H1 (cell line): ENCODE measurements around the gene NEDD4. TPM values are rescaled to one million over a fixed set of nuclear protein-coding genes. Genes with fewer than 3 reads are reported as not detected.

ENCODE experiments used
- EP300 ChIP-seq, 2 experiments: IDR thresholded peaks; 1 replicate in 1 of 2; 2 replicates in 1 of 2; pipeline ENCODE4 v1.6.1; 2011 to 2012; ENCODE audit warnings: low read depth in 2 of 2, low read length in 2 of 2, mild to moderate bottlenecking in 2 of 2, borderline replicate concordance in 1 of 2, inconsistent platforms in 1 of 2, moderate library complexity in 1 of 2
- RXRA ChIP-seq: IDR thresholded peaks from 2 replicates; pipeline ENCODE4 v1.6.1; 2011; ENCODE audit warnings: low read depth, mild to moderate bottlenecking, low read length, moderate library complexity; ENCODE audit not compliant: insufficient read depth
- SIN3A ChIP-seq, 2 experiments: IDR thresholded peaks in 1 of 2; conservative IDR thresholded peaks in 1 of 2; 2 replicates each; pipeline ENCODE4 v1.6.1; 2011 to 2012; ENCODE audit warnings: low read length in 2 of 2, improper control_type of control experiment in 1 of 2, low read depth in 1 of 2, mild to moderate bottlenecking in 1 of 2
- SP2 ChIP-seq: IDR thresholded peaks from 2 replicates; pipeline ENCODE4 v1.6.1; 2012; ENCODE audit warnings: mild to moderate bottlenecking, low read length, inconsistent platforms
- polyA plus RNA-seq, 7 experiments: library from polyadenylated mRNA; depleted of rRNA in 3 of 7; stranded (reverse) in 5 of 7; unstranded in 2 of 7; fragments of >200 nt in 5 of 7; fragments of 200-250 nt in 2 of 7; gene quantifications; 1 replicate in 5 of 7; 2 replicates in 1 of 7; 4 replicates in 1 of 7; pipeline versions ENCODE4 v1.2.1 to v1.2.3, GENCODE V29; 2011 to 2013; ENCODE audit warnings: missing spikeins in 2 of 7, mixed read lengths in 2 of 7
- total RNA-seq: library from RNA; stranded (reverse); fragmentation: NEBNext Ultra II Directional; extraction: Animal tissue kit (Norgen Biotek cat#: 25700); gene quantifications from 2 replicates; pipeline ENCODE4 v1.2.1, GENCODE V29; 2021
- TF ChIP-seq, protein P1 (sequence below): IDR thresholded peaks from 2 replicates; pipeline ENCODE4 v1.6.1; 2011; ENCODE audit warnings: low read length, improper control_type of control experiment

Gene NEDD4
- total and polyA plus RNA-seq, 2 of the 8 experiments (the other 6 are each of a cell fraction or from before 2014, with no cell fraction given) = 0.95 to 3.9 TPM

DNA sequence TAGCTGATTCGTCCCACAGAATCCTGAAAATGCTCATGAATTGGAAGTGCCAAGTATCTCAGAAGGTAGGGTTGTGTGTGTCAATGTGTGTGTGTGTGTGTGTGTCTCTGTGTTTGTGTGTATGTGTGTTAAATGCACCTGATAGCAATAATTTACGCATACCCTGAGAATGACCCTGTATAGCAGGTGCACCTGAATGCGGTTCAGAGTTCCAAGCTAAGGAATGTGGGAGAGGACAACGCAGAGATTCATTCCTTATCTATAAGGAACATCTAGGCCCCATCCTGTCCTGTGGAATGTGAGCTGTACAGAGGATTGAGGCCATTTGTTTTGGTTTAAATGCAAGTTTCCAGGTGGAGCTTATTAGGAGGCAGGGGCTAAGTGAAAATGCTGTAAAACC lies 49.1 kb upstream of the NEDD4 start (continued):
- TF ChIP-seq EP300 (IDR thresholded peaks at IDR 0.05; ENCODE audit: borderline replicate concordance in 1 of 2, low read depth in 2 of 2, low read length in 2 of 2) (no peak), SIN3A (conservative IDR thresholded peaks at IDR 0.05 in 1 of 2, IDR thresholded peaks at IDR 0.05 in 1 of 2; ENCODE audit: low read depth in 1 of 2, low read length in 2 of 2) (no peak), RXRA (no peak), SP2 (no peak)
- TF ChIP-seq, protein P1, sequence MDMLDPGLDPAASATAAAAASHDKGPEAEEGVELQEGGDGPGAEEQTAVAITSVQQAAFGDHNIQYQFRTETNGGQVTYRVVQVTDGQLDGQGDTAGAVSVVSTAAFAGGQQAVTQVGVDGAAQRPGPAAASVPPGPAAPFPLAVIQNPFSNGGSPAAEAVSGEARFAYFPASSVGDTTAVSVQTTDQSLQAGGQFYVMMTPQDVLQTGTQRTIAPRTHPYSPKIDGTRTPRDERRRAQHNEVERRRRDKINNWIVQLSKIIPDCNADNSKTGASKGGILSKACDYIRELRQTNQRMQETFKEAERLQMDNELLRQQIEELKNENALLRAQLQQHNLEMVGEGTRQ = no peak
